GM13976 (cell line): ENCODE data around the gene COQ4.

Experiments used
- DNase-seq: peaks from one replicate; pipeline ENCODE4 v3.0.0; 2012; ENCODE audit warnings: low spot score
- in situ Hi-C: fragments of 300-500 bp; cut with MboI; formaldehyde crosslinking; loops from one replicate; pipeline ENCODE4 v1.12.0; 2022; ENCODE audit warnings: low sequenced_read_pairs, mixed read lengths, inconsistent platforms; ENCODE audit not compliant: unreplicated experiment
- TF ChIP-seq, protein P1 (sequence below): IDR thresholded peaks from 2 replicates; pipeline ENCODE4 v1.5.1; 2012; ENCODE audit warnings: borderline replicate concordance, mild to moderate bottlenecking; ENCODE audit not compliant: insufficient read depth; ENCODE audit errors: extremely low read depth, missing control alignments, control extremely low read depth

The COQ4 gene

DNA sequence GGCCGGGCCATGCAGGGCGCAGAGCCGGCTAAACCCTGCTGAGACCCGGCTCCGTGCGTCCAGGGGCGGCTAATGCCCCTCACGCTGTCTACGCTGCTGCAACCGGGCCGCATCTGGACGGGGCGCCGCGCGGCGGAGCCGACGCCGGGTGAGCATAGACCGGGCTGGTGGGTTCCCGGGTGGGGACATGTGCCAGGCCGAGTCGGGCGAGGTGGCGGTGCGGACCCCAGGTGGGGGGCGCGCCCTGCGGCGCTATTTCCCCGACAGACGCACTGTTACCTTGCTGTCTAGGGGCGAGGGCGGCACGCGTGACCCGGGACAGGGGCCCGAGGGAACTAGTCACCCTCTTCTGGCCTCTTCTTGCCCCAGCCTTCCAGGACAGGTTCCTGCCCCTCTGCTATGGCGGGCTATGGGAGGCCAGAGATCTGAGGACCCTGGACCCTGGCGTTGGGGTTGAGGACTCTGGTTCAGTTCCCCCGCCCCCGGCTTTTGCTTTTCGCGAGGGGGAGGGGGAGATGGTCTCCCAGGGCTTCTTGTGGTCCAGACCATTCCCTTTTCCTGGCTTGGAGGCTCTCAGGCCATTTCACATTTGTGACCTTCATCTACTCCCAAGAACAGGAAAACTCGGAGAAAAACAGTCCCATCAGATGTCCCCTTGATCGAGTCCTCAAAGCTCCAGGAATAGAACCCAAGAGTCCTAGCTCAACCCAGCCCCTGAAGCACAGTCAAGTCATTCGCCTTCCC lies 18.2 kb downstream of the COQ4 start:
- TF ChIP-seq, protein P1, sequence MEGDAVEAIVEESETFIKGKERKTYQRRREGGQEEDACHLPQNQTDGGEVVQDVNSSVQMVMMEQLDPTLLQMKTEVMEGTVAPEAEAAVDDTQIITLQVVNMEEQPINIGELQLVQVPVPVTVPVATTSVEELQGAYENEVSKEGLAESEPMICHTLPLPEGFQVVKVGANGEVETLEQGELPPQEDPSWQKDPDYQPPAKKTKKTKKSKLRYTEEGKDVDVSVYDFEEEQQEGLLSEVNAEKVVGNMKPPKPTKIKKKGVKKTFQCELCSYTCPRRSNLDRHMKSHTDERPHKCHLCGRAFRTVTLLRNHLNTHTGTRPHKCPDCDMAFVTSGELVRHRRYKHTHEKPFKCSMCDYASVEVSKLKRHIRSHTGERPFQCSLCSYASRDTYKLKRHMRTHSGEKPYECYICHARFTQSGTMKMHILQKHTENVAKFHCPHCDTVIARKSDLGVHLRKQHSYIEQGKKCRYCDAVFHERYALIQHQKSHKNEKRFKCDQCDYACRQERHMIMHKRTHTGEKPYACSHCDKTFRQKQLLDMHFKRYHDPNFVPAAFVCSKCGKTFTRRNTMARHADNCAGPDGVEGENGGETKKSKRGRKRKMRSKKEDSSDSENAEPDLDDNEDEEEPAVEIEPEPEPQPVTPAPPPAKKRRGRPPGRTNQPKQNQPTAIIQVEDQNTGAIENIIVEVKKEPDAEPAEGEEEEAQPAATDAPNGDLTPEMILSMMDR, result no peak
- DNase-seq, result peak; percentile 44
- in situ Hi-C loops, result no loop called here

DNA sequence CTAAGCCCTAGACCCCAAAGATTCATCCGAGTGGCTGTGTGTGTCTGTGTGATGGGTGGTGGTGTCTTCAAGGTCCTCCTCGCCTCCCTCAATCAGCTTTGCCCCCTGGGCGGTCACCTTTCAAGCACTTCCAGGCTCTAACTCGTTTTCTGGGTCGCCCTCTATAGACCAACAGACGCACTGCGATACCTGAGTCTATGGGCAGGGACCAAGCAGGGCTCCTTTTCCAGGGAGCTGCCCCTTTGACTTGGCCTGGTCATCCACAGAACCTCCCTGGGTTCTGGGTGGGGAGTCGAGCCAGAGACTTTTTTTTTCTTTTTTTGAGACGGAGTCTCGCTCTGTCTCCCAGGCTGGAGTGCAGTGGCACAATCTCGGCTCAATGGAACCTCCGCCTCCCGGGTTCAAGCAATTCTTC lies 18.8 kb downstream of the COQ4 start:
- DNase-seq, result peak; percentile 89
- TF ChIP-seq, protein P1, result peak; percentile 81
- in situ Hi-C loops, result no loop called here

DNA sequence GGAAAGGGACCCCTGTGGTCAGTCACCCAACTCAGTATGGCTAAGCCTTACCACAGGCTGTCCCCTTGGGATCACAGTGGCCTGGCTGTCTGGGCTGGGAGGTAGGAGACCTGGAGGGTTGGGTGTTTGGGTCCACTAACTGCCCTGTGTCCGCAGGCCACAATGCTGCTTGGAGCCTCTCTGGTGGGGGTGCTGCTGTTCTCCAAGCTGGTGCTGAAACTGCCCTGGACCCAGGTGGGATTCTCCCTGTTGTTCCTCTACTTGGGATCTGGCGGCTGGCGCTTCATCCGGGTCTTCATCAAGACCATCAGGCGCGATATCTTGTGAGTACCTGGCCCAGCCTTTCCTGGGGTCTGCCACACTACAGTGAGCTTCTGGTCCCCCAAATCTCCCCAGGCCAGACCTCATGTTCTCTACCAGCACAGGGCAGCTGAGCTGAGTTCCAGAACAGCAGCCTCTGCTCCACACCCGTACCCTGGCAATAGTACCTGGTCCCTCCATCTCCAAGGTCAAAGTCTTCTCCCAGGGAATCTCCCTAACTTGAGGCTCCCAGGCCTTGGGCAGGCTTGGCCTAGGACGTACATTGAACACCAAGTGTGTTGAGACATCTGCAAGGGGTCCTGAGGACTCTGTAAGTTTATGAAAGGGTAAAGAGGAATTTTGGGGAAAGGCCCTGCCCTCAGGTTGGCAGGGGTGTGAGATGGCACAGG lies 20.5 kb downstream of the COQ4 start:
- in situ Hi-C loops, result no loop called here
- TF ChIP-seq, protein P1, result no peak
- no peak for DNase-seq

DNA sequence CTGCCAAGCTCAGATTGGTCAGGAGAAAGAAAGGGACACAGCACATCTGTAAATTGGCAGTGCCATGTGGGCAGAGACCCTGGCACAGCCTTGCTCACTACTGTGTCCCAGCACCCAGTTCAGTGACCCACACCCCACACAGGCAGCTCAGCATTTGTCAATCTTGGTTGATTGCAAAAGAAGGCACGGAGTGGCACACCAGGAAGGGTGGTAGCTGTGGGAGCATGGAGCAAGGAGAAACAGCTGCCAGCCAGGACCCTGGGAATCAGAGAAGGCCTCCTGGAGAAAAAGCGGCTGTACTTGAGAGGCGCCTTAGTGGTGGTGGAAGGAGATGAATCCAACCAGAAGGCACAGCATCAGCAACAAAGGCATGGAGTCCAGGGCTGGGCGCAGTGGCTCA lies 21.2 kb downstream of the COQ4 start:
- DNase-seq, result no peak
- in situ Hi-C loops, result no loop called here
- TF ChIP-seq, protein P1, result no peak

DNA sequence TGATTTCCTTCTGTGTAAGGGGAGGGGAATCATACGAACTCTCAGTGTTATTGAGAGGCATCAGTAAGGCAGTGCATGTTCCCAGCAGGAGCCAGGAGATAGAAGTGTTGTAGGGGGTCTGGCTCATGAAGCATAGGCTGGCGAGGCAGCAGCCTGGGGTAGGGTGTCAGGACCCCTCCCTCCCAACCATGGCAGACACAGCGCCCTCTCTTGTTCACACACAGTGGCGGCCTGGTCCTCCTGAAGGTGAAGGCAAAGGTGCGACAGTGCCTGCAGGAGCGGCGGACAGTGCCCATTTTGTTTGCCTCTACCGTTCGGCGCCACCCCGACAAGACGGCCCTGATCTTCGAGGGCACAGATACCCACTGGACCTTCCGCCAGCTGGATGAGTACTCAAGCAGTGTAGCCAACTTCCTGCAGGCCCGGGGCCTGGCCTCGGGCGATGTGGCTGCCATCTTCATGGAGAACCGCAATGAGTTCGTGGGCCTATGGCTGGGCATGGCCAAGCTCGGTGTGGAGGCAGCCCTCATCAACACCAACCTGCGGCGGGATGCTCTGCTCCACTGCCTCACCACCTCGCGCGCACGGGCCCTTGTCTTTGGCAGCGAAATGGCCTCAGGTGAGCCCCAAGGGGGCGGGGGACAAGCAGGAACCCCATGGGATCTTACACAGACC lies 22.4 kb downstream of the COQ4 start:
- DNase-seq, result no peak
- in situ Hi-C loops, result no loop called here
- TF ChIP-seq, protein P1, result no peak

DNA sequence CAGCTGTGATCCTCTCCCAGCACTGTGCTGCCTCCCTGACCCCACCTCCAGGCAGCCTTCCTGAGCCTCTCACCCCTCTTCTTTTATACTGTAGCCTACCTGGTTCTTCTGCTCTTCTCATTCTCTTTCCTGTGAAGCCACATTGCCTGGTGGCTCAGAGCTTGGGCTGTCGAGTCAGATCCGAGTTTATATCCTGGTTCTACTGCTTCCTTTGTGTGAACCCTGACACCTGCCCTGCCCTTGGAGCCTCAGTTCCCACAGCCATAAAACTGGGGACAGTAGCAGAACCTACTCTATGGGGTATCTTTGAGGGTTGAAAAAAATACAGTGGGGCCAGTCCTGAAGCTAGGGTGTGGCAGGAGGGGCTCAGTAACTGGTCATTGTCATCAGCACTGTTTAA lies 26.5 kb downstream of the COQ4 start:
- in situ Hi-C loops, result no loop called here
- TF ChIP-seq, protein P1, result no peak
- no peak for DNase-seq
